ENCODE measurements around the gene STX4.

DNA sequence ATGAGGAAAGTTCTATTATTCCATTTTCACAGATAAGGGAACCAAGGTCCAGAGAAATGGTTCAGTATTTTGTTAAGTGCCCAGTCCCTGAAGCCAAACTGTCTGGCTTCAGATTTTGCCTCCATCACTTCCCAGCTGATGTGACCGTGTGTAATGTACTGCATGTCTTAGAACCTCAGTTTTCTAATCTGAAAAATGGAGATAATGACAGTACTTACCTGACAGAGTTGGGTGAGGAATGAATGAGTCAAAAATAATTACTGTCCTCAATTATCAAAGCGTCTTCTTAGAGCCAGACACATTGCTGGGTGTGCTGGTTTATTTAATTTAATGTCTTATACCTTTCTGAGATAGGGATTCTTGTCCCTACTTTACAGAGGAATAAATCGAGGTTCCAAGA lies 34.0 kb downstream of the STX4 start:
- TF ChIP-seq, protein P1, sequence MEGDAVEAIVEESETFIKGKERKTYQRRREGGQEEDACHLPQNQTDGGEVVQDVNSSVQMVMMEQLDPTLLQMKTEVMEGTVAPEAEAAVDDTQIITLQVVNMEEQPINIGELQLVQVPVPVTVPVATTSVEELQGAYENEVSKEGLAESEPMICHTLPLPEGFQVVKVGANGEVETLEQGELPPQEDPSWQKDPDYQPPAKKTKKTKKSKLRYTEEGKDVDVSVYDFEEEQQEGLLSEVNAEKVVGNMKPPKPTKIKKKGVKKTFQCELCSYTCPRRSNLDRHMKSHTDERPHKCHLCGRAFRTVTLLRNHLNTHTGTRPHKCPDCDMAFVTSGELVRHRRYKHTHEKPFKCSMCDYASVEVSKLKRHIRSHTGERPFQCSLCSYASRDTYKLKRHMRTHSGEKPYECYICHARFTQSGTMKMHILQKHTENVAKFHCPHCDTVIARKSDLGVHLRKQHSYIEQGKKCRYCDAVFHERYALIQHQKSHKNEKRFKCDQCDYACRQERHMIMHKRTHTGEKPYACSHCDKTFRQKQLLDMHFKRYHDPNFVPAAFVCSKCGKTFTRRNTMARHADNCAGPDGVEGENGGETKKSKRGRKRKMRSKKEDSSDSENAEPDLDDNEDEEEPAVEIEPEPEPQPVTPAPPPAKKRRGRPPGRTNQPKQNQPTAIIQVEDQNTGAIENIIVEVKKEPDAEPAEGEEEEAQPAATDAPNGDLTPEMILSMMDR (IDR thresholded peaks at IDR 0.05; ENCODE audit: low read length): no peak
- TF ChIP-seq EZH2 (IDR thresholded peaks at IDR 0.05; ENCODE audit: borderline replicate concordance, low read length): no peak

All from OCI-LY1 (cell line).